BE2C (cell line): Measurements from ENCODE around the gene MAMLD1.

ENCODE experiments used
- DNase-seq: peaks from one replicate; pipeline ENCODE4 v3.0.0-alpha.2; 2020
- H3K27me3 ChIP-seq: fragments of 250-450 bp; sonication (Bioruptor Pico); 2 replicates; pipeline ENCODE4 v1.5.1; 2020; ENCODE audit warnings: mild to moderate bottlenecking
- H3K36me3 ChIP-seq: fragments of 250-450 bp; sonication (Bioruptor Pico); 2 replicates; pipeline ENCODE4 v1.5.1; 2020; ENCODE audit warnings: mild to moderate bottlenecking
- H3K4me1 ChIP-seq: fragments of 250-450 bp; sonication (Bioruptor Pico); 2 replicates; pipeline ENCODE4 v1.5.1; 2020
- H3K4me3 ChIP-seq: 2 replicates; pipeline ENCODE4 v1.5.1; 2011; ENCODE audit warnings: low read depth, low read length
- H3K9me3 ChIP-seq: fragments of 250-450 bp; sonication (Bioruptor Pico); 2 replicates; pipeline ENCODE4 v1.5.1; 2020
- CTCF ChIP-seq: IDR thresholded peaks from 2 replicates; pipeline ENCODE4 v1.5.1; 2012; ENCODE audit warnings: mild to moderate bottlenecking, low read depth, low read length

Gene MAMLD1

GRCh38 chrX:150436195-150436594, 73.1 kb downstream of the MAMLD1 start:
- Histone ChIP-seq H3K4me1 (no peaks in the 10 kb centered on the region), H3K4me3 (no peak overlapping the region), H3K27me3 (no peaks in the 10 kb centered on the region), H3K9me3 (no peaks in the 10 kb centered on the region), H3K36me3 (no peaks in the 10 kb centered on the region)
- no peak for DNase-seq
- no peak for TF ChIP-seq CTCF

DNA sequence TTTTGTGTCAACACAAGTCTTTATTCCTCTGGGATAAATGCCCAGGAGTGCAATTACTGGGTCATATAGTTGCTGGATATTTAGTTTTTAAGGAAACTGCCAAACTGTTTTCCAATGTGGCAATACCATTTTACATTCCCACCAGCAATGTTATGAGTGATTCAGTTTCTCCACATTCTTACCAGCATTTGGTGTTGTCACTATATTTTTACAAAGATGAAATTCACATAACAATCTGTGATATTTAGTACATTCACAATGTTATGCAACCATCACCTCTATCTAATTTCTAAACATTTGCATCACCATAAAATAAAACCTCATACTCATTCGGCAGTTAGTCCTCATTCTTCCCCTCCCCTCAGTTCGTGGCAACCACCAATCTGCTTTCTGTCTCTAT, 75.0 kb downstream of the MAMLD1 start:
- no peak for TF ChIP-seq CTCF

DNA sequence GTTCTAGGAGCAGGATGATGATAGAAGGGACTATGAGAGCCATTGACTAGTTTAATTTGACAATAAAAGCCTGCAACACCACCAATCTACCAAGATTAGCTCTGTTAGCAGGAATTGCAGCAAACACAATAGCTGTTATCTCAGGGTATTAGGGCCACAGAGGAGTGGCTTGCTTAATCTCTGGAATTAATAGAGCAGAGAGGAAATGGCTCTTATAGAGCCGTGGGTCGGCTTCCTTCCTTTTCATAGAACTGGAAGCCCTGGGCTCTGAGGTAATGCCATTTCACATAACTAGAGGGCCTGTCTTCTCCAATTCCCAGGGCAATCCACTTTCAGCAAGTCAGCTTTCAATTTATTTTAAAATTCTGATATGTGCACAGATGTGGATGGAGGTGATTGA, 83.0 kb downstream of the MAMLD1 start:
- H3K27me3 ChIP-seq, result no peaks in the 10 kb centered on the region
- H3K4me1 ChIP-seq, result no peaks in the 10 kb centered on the region
- TF ChIP-seq CTCF, result no peak
- no peak overlapping the region for H3K4me3 ChIP-seq
- no peak for DNase-seq
- H3K9me3 ChIP-seq, result no peaks in the 10 kb centered on the region
- H3K36me3 ChIP-seq, result no peaks in the 10 kb centered on the region

More for the DNA sequence above, 75.0 kb downstream of the MAMLD1 start:
- Histone ChIP-seq H3K4me1 (no peaks in the 10 kb centered on the region), H3K27me3 (no peaks in the 10 kb centered on the region), H3K36me3 (no peaks in the 10 kb centered on the region), H3K4me3 (no peak overlapping the region), H3K9me3 (no peaks in the 10 kb centered on the region)
- no peak for DNase-seq

DNA sequence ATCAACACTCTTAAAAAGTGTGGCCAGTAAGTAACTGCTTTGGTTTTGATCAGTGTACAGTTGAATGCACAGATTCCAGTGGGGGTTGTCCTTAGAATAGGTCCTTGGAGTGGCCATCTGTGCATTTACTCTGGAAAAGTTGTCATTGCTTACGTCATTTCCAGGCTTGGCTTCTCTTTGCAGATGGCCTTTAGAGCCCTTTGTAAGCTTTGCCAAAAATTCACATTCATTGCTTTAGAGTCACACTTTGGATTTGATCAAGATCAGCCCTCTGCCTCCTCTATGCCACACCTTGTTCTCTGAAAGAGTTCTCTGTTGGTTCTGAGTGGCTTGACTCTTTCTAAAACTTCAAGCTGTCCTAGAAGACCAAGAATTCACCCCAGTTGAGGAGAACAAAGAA, 83.9 kb downstream of the MAMLD1 start:
- Histone ChIP-seq H3K4me3 (no peak overlapping the region), H3K36me3 (no peaks in the 10 kb centered on the region), H3K27me3 (no peaks in the 10 kb centered on the region), H3K4me1 (no peaks in the 10 kb centered on the region), H3K9me3 (no peaks in the 10 kb centered on the region)
- DNase-seq, result no peak
- TF ChIP-seq CTCF, result no peak

- Histone ChIP-seq H3K4me1 (no peaks in the 10 kb centered on the region), H3K4me3 (no peak overlapping the region), H3K27me3 (no peaks in the 10 kb centered on the region), H3K9me3 (no peaks in the 10 kb centered on the region), H3K36me3 (no peaks in the 10 kb centered on the region)
- DNase-seq, result no peak
- no peak for TF ChIP-seq CTCF
These were observed 86.2 kb downstream of the MAMLD1 start for GRCh38 chrX:150449313-150449712.

DNA sequence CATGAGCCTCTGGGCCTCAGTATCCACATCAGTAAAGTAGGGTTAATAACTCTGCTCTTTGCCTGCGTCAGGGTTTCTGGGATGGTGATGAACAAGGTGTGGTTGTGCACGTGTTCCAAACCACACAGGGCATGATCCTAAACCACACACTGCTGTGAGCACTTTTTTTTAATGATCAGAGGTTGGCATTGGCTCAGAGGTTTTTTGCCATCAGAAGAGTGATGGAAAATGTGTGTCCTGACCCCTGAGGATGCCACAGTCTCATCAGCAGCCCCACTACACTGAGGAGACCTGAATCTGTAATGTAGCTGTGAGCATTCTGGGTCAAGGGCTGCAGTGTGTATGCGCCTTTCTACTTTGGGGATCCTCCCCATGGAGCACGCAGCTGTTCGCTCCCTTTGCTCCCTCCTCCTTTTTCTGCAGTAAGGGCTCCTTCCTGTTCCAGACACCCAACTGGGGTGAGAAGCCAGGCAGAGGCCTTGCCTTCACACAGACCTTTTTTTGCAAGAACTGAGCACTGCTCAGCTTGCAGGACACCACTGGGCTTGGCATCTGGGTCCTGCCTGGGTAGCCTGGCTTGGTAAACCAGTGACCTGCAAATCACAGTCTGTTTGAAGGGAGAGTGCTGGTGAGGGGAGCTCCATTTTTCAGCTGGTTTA, 87.5 kb downstream of the MAMLD1 start:
- Histone ChIP-seq H3K4me3 (no peak overlapping the region), H3K27me3 (no peaks in the 10 kb centered on the region), H3K4me1 (no peaks in the 10 kb centered on the region), H3K9me3 (no peaks in the 10 kb centered on the region), H3K36me3 (no peaks in the 10 kb centered on the region)
- no peak for TF ChIP-seq CTCF
- DNase-seq, result no peak
